ENCODE data around the gene C1orf105. TPM values are rescaled to one million over a fixed set of nuclear protein-coding genes. Genes with fewer than 3 reads are reported as not detected.

Gene C1orf105
- total and polyA plus RNA-seq, 10 of the 15 experiments (the other 5 are each of a cell fraction or from before 2014, with no cell fraction given) = not detected

- TF ChIP-seq PKNOX1 (IDR thresholded peaks at IDR 0.05) (peak; percentile 96), POLR2A (IDR thresholded peaks at IDR 0.05; ENCODE audit: low read depth, low read length) (peak; percentile 19; the same call in 1 of the 2 replicates), BCL3 (IDR thresholded peaks at IDR 0.05; ENCODE audit: borderline replicate concordance, insufficient read depth, low read depth, low read length, poor library complexity, severe bottlenecking) (peak; percentile 24), IKZF2 (IDR thresholded peaks at IDR 0.05) (peak; percentile 50 to 55; a peak in 3 of 4 replicates), TBL1XR1 (IDR thresholded peaks at IDR 0.05; ENCODE audit: low read depth, low read length) (0 out of 2 replicates have a peak, but pooled peaks have one; percentile 33), LARP7 (IDR thresholded peaks at IDR 0.05) (0 out of 2 replicates have a peak, but pooled peaks have one; percentile 36), ATF3 (IDR thresholded peaks at IDR 0.05; ENCODE audit: borderline replicate concordance, extremely low read depth, low read depth, low read length) (no peak), CHD2 (IDR thresholded peaks at IDR 0.05; ENCODE audit: borderline replicate concordance, low read depth, low read length) (no peak), SREBF2 (IDR thresholded peaks at IDR 0.05; ENCODE audit: low read length) (no peak), ZBED1 (IDR thresholded peaks at IDR 0.05; ENCODE audit: borderline replicate concordance) (0 out of 2 replicates have a peak, but pooled peaks have one; percentile 35), SIX5 (IDR thresholded peaks at IDR 0.05; ENCODE audit: low read depth, low read length, severe bottlenecking) (no peak), MXI1 (IDR thresholded peaks at IDR 0.05; ENCODE audit: low read depth, low read length) (peak; percentile 29; the same call in 1 of the 2 replicates), ZBTB4 (CRISPR knock-in tag; IDR thresholded peaks at IDR 0.05) (0 out of 2 replicates have a peak, but pooled peaks have one; percentile 61), SKIL (IDR thresholded peaks at IDR 0.05; ENCODE audit: low read depth, poor library complexity, severe bottlenecking) (peak; percentile 15), IRF4 (IDR thresholded peaks at IDR 0.05; ENCODE audit: low read depth, low read length) (peak; percentile 56; the same call in 1 of the 2 replicates), YY1 (IDR thresholded peaks at IDR 0.05; ENCODE audit: low read depth, low read length) (0 out of 2 replicates have a peak, but pooled peaks have one; percentile 12), SPI1 (IDR thresholded peaks at IDR 0.05; ENCODE audit: borderline replicate concordance, insufficient read depth, low read depth, low read length) (no peak), NFYA (IDR thresholded peaks at IDR 0.05; ENCODE audit: borderline replicate concordance, low read depth, low read length) (no peak)
Measured at GRCh38 chr1:172394141-172394751, 26.2 kb upstream of the C1orf105 start (continued).

Data from GM12878 (cell line).